NCI-H146 treated with DMSO at 0.1 percent for 48 hours (cell line): ENCODE measurements around the gene PPP1R9B.

Experiments
- DNase-seq: peaks from one replicate; lab custom pipeline; 2025; ENCODE audit not compliant: unreplicated experiment; lab: John Stamatoyannopoulos, UW

Gene PPP1R9B

GRCh38 chr17:50157891-50158290, 7.4 kb upstream of the PPP1R9B start:
- DNase-seq: no peak

GRCh38 chr17:50155115-50155819, 4.8 kb upstream of the PPP1R9B start:
- no peak for DNase-seq

GRCh38 chr17:50154604-50155003, 4.1 kb upstream of the PPP1R9B start:
- DNase-seq: no peak

- DNase-seq: no peak
Observed at GRCh38 chr17:50153650-50154575, 3.4 kb upstream of the PPP1R9B start.

- DNase-seq: no peak
Observed at GRCh38 chr17:50152736-50153135, 2.3 kb upstream of the PPP1R9B start.

GRCh38 chr17:50151937-50152547, 1.6 kb upstream of the PPP1R9B start:
- DNase-seq: peak; percentile 78

- DNase-seq: peak; percentile 66
Observed at GRCh38 chr17:50151041-50151936, 812 bp upstream of the PPP1R9B start.

- DNase-seq: peak; percentile 22
Observed at GRCh38 chr17:50149417-50150353, 792 bp downstream of the PPP1R9B start.

GRCh38 chr17:50149091-50149416, 1.4 kb downstream of the PPP1R9B start:
- no peak for DNase-seq

GRCh38 chr17:50148226-50149090, 2.0 kb downstream of the PPP1R9B start:
- DNase-seq: no peak

- no peak for DNase-seq
Observed at GRCh38 chr17:50147841-50148225, 2.6 kb downstream of the PPP1R9B start.

GRCh38 chr17:50146927-50147665, 3.4 kb downstream of the PPP1R9B start:
- DNase-seq: no peak

- DNase-seq: no peak
Observed at GRCh38 chr17:50146230-50146926, 4.1 kb downstream of the PPP1R9B start.

- DNase-seq: no peak
Observed at GRCh38 chr17:50145532-50146229, 4.8 kb downstream of the PPP1R9B start.

GRCh38 chr17:50144845-50145531, 5.5 kb downstream of the PPP1R9B start:
- DNase-seq: no peak

GRCh38 chr17:50144355-50144754, 6.1 kb downstream of the PPP1R9B start:
- no peak for DNase-seq
